ENCODE data around the gene PI4K2A.

- no peak for TF ChIP-seq POLR2A (IDR thresholded peaks at IDR 0.05; ENCODE audit: low read length)
- no peak for TF ChIP-seq GATA1 (IDR thresholded peaks at IDR 0.05; ENCODE audit: low read depth, low read length)
Measured at GRCh38 chr10:97647556-97647955, 7.1 kb downstream of the PI4K2A start.
